Transverse colon (tissue), 4 donors: ENCODE results near the gene ZSCAN30.

Experiments used
- CTCF ChIP-seq, 5 experiments: fragments of 200-600 bp in 3 of 5; fragments of 450-650 bp in 2 of 5; sonication (generic) in 3 of 5; IDR thresholded peaks; 1 replicate in 2 of 5; 2 replicates in 3 of 5; pipeline ENCODE4 v1.5.1; 2016 to 2017; ENCODE audit warnings: antibody characterized with exemption in 5 of 5, inconsistent platforms in 3 of 5, mild to moderate bottlenecking in 2 of 5, moderate library complexity in 1 of 5
- EP300 ChIP-seq: sonication (generic); formaldehyde crosslinking; IDR thresholded peaks from one replicate; pipeline ENCODE4 v1.6.1; 2017; ENCODE audit warnings: antibody characterized with exemption, low read depth
- POLR2A ChIP-seq: fragments of 450-650 bp; IDR thresholded peaks from one replicate; pipeline ENCODE4 v1.6.1; 2016; ENCODE audit warnings: antibody characterized with exemption, mild to moderate bottlenecking, moderate library complexity
- POLR2AphosphoS5 ChIP-seq, 3 donors: sonication (generic); formaldehyde crosslinking; IDR thresholded peaks; one replicate each; pipeline ENCODE4 v1.6.1; 2016; ENCODE audit warnings: antibody characterized with exemption in 3 of 3

- TF ChIP-seq CTCF (IDR thresholded peaks at IDR 0.05) = no peak
- no peak for TF ChIP-seq POLR2AphosphoS5 (IDR thresholded peaks at IDR 0.05)
- no peak for TF ChIP-seq POLR2A
- no peak for TF ChIP-seq EP300
Measured at GRCh38 chr18:35334212-35334611, 44.2 kb upstream of the ZSCAN30 start.
